Daoy (cell line): Measurements from ENCODE around the gene SLAMF8. TPM values are rescaled to one million over a fixed set of nuclear protein-coding genes. Genes with fewer than 3 reads are reported as not detected.
A peak's percentile ranks its signal among the peaks of the same experiment; 100 is the strongest.

ENCODE experiments used
- DNase-seq: peaks from one replicate; pipeline ENCODE4 v3.0.0-alpha.2; 2015; ENCODE audit warnings: low read depth
- total RNA-seq: library from RNA; depleted of rRNA; stranded (reverse); fragments of >200 nt; shearing (Covaris generic); gene quantifications from 2 replicates; pipeline ENCODE4 v1.2.3, GENCODE V29; 2014

The SLAMF8 gene
- total RNA-seq, 1 experiment from 2014 or later = 0.63 TPM

DNA sequence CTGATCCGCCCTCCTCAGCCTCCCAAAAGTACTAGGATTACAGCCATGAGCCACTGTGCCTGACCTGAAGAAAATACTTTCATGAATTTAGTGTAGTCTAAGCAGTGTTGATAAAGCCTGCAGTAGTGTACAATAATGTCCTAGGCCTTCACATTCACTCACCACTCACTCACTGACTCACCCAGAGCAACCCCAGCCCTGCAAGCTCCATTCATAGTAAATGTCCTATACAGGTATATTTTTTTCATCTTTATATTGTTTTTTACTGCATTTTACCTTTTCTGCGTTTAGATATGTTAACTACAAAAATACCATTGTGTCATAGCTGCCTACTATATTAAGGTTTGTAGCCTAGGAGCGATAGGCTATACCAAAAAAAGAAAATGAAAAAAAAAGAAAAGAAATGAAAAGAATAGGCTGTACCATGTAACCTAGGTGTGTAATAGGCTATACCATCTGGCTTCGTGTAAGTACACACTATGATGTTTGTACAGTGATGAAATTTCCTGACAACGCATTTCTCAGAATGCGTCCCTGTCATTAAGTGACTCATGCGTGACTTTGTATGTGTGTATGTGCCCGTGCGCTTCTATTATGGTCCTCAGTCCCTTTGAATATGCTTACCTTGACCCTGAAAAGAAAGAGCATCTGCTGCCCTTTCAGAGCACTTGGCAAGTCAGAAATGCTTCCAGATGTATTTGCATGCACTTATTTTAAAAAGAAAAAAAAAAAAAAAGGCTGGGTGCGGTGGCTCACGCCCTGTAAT, 9.2 kb upstream of the SLAMF8 start:
- DNase-seq = peak; percentile 71

DNA sequence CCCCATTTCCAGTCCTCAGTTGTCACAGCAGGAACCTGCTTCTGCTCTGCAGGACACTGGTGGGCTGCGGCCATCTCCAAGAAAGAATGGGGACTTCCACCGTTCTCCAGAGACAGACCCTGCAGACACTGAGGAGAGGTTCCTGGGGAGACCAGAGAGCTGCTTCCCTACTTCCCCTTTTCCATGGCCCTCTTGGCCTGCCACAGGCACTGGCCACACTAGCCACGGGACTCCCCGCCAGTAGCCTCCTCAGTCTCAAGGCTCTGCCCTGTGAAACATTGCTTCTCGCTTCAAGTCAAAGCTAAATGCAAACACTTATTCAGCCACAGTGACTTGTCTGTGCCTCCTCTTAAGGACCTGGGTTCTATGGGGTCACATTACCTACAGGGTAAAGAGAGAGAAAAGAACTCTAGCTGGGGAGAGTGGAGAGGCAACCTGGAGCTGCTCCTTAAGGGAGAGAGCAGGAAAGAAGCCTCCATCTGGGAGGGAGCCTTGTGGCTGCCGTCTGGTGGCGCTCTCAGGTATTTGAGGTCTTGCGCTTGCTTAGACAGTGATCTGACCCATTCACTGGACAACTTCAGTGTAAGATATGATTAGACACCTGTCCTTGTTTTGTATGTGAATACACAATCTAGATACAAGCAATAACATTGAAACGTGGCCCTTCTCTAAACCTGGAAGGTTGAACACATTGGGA, 5.4 kb upstream of the SLAMF8 start:
- DNase-seq = no peak

DNA sequence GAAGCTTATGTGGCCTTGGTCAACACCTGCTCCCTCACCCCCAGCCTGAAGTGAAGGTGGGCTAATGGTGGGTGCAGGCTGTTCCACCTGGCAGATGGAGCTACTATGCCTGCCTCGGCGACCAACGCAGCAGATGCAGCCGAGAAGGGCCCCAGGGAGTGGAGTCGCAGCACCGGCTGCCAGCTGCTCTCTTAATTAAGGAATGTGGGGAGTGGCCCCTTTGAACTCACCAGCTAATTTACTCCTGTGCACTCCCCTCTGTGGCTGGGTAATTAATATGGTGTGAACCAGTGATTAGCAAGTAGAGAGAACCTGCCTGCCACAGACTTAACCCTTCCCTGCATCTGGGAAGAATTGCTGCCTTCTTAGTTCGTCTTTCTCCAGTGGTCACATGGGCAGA, 3.3 kb upstream of the SLAMF8 start:
- no peak for DNase-seq

DNA sequence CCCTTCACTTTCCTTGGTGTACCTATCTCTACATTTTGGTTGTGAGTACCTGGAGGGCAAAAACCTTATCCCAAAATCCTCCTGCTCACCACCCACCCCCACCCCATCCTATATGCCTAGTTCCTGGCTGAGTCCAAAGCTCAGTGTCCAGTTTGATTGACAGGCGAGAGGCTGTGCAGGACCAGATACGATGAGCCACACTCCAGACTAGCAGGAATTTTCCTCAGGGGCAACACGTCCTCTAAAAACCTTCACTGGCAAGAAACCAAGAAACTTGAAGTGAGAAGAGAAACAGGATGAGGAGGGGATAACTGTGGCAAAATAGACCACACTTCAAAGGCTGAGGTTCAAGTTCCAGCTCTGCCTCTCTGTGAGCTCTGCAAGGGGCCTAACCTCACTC, 1.1 kb upstream of the SLAMF8 start:
- DNase-seq = no peak

DNA sequence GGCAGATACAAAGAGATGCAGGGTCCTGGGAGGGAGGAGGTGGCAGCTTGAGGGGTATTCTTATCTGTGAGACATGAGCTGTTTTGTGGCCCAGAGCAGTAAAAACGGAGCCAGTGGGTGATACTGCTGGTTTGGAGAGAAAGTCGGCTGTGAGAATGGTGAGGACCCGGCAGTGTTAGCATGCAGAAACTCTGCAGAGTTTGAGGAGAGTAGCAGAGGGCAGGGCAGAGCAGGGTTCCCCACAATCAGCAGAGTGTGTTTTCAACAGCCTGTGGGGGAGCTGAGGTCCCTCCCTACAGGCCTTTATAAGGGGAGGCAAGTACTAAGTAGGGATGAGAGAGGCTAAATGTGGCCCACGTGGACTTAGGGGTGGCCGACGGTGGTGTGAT, 423 bp downstream of the SLAMF8 start:
- DNase-seq = no peak

DNA sequence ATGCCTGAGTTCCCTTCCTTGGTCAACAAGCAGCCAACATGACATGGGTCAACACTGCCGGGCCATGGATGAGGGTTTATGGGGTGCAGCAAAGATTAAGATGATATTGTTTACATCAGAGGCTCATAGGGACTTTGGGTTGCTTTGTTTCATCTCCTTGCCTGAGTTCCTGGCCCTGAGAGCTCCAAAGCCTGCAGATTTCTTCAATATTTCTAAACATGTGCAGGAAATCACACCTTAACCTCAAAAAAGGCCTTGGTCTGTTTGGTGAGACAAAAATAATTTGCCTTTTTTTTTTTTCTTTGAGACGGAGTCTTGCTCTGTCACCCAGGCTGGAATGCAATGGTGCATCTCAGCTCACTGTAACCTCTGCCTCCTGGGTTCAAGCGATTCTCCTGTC, 876 bp downstream of the SLAMF8 start:
- no peak for DNase-seq

DNA sequence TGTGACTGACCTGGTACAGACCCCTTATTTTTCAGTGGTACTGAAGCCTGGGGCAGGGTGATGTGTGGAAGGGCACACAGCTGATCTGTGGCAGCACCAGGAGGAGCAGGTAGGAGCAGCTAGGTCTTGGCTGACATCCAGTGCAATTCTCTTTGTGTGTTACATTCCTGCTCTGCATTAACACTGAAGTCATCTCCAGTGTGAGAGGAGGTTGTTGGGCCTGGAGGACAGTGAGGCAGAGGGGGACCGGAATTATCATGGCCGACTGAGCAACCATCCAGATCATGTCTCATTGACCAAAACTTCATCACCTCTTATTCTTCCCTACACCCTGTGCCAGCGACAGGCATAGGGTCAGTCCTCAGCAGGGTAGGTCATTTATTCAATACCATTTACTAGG, 1.5 kb downstream of the SLAMF8 start:
- no peak for DNase-seq

DNA sequence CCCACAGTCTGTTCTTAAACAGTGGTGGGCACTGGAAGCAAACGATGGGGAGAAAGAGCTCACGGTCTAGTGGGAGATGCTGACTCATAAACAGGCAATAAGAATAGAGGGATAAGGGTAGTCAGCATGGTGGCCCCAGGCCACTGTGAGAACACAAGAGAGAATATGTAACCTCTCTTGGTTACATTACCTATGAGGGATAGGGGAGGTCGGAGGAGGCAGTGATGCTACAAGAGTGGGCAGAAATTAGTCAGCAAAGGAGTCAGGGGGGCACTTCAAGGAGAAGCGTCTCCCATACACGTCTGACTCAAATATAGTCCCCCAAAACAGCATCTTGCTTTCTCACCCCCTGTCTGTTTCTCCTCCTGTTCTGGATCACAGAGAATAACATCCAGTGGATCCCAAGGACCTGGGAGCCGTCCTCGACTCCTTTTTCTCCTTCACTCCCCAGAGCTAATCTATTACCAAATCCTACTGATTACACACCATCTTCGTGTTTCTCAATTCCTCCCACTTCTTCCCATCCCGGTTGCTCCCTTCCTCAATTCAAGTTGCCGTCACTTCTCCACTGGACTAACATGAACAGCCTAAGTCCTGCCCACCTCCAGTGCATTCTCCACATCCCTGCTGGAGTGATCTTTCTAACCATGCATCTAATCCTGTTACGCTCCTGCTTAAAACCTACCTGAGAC, 2.1 kb downstream of the SLAMF8 start:
- no peak for DNase-seq

DNA sequence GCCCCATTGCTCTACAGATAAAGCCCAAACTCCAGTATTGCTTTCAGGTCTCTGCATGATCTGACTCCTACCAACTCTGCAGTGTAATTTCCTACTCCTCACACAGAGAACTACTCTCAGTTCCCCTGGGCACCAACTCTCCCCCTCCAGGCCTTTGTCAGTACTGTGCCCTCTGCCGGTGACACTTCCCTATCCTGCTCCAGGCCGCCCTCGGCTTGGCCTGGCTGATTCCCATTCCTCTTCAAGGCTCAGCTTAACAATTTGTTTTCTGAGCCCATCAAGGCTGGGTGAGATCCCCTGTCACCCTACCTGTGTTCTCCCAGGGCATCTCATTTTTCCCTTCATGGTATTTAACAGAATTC, 2.6 kb downstream of the SLAMF8 start:
- DNase-seq = peak; percentile 33

DNA sequence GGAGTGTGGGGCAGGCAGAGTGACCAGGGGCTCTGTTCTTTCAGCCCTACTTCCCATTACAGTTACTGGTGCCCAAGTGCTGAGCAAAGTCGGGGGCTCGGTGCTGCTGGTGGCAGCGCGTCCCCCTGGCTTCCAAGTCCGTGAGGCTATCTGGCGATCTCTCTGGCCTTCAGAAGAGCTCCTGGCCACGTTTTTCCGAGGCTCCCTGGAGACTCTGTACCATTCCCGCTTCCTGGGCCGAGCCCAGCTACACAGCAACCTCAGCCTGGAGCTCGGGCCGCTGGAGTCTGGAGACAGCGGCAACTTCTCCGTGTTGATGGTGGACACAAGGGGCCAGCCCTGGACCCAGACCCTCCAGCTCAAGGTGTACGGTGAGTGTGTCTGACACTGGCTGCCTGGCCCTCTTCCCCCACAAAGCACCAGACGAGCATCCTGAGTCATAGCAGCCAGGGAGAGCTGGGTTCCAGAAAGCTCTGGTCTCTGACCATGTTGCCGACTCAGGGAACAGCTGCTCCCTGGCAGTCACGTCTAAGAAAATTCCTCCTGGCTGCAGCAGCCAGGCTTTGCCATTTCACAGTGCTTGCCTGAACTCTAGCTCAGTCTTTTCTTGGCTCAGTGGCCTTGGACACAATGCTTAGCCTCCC, 3.3 kb downstream of the SLAMF8 start:
- DNase-seq = peak; percentile 54

DNA sequence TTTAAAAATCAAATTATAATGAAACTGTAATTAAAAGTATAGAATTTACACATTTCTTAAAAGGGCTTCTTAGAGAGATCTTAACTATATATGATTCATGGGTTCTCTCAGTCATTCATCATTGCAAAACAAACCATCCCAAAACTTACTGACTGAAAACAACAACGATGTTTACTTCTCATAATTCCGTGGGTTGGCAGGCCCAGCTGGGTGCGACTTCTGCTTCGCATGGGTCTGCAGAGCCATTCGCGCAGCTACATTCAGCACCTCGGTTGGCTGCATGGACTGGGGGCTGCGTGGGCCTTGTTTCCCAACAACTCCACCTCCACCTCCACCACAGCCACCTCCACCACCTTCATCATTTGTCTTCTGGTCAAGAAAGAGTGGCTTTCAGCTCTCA, 4.0 kb downstream of the SLAMF8 start:
- DNase-seq = no peak

DNA sequence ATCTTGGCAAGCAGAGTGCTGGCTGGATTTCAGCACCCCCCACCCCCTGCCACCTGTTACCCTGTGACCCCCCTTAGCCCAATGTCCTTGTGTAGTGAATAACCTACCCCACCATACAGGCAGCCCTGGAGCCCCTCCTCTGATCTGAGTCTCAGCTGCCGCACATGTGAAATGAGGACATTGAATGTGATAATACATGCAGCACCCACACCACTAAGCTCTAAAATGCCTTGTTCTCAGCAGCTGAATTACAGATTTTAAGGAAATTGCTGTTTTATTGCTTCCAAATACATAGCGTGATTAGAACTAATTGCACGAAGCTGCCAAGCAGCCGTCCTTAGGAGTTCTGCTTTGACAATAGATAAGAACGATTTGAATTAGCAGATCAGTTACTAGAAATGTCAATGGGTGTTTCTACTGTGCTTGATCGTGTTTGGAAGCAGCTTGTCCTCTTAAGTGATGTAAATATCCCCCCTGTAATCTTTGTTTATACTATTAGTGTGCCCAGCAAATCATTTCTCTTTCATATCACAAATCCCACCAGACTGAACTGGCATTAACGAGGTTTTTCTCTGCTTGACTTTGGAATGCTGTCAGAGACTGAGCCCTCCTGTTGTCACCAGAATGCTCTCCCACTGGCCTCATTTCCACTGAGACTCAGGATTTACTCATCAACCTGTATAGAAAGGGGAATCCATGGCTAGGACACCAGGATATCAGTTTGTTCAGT, 4.9 kb downstream of the SLAMF8 start:
- no peak for DNase-seq

DNA sequence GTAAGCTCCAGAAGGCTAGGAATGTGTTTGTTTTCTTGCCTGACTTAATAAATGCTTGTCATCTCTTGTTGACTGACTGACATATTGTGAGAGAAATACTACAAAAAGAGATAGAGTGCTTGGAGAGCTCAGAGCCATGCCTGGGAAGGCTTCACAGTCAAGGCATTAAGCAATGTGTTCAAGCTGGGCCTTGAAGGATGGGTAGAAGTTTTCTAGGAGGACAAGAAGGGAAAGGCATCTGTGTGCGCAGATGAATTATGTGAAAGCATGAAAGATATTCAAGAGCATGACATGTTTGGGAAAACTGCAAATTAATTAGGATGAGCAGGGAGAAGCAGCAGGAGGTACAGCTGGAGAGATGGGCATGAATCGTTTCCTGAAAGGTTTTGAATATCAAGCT, 5.6 kb downstream of the SLAMF8 start:
- DNase-seq = no peak

DNA sequence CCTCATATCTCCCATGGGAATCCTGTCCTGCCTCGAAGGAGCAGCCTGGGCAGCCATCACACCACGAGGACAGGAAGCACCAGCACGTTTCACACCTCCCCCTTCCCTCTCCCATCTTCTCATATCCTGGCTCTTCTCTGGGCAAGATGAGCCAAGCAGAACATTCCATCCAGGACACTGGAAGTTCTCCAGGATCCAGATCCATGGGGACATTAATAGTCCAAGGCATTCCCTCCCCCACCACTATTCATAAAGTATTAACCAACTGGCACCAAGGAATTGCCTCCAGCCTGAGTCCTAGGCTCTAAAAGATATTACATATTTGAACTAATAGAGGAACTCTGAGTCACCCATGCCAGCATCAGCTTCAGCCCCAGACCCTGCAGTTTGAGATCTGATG, 8.7 kb downstream of the SLAMF8 start:
- no peak for DNase-seq

DNA sequence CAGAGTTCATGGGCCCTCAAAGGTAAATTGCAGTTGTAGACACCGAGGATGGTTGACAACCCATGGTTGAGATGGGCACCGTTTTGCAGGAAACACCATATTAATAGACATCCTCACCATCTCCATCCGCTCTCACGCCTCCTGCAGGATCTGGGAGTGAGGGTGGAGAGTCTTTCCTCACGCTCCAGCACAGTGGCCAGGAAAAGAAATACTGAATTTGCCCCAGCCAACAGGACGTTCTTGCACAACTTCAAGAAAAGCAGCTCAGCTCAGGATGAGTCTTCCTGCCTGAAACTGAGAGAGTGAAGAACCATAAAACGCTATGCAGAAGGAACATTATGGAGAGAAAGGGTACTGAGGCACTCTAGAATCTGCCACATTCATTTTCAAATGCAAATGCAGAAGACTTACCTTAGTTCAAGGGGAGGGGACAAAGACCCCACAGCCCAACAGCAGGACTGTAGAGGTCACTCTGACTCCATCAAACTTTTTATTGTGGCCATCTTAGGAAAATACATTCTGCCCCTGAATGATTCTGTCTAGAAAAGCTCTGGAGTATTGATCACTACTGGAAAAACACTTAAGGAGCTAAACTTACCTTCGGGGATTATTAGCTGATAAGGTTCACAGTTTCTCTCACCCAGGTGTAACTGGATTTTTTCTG, 9.3 kb downstream of the SLAMF8 start:
- DNase-seq = no peak

DNA sequence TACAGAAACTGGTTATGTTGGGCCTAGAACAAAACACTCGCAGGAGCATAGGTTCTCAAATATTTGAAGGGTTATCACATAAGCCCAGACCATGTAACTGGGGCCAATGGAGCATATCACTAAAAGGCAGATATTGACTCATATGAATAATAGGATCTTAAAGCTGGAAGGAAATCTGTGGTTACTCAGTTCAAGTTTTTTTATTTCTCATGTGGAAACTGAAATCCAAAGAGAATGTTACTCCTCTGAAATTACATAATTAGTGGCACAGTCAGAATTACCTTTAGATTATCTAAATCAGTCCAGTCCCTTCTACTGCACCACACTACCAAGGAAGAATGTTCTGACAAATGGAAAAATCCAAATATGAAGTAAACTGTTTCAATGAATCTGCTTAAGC, 12.0 kb downstream of the SLAMF8 start:
- no peak for DNase-seq

DNA sequence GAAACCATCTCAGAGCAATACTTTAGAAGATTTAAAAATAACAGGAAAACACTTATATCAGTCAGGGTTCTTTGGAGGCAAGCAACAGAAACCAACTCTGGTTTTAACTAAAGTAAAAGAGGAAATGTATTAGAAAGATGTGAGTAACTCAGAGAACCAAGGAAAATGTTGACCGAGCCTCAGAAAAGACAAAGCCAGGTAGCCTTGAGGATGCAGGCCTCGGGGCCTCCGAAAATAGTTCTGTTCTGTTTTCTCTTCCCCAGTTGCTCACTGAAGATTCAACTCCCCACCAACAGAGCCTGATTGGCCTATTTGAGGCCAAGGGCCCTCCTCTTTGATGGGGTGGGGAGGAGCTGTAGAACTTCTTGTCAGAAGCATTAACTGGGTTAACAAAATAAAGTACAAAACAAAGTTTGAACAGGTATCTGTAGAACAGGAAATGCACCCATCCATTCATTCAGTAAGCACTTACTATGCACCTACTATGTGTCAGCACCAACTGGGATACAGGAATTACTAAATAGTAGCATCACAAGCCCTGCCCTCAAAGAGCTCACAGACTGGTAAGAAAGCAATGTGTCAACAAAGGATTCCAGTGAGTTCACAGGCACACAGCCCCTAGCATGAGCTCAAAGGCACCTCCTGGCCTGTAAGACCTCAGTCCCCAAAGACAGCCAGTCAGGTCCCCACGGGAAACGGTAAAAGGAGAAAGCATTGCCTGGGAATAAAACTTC, 12.6 kb downstream of the SLAMF8 start:
- DNase-seq = no peak

DNA sequence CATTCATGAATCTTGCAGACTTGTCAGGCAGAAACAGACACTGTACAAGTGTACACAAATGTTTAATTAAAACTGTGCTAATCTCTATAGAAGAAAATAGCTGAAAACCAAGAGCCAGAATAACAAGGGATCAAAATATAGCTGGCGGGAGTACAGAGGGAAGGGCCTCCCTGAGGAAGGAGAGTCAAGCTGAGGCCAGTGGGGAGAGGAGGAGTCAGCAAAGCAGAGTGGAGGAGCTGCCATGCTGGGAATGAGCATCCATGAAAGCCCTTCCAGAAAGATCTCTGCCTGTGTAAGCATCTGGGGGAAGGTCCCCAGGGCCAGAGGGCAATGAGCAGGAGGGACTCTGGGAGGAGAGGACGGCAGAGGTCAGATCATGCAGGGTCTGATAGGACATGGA, 15.1 kb downstream of the SLAMF8 start:
- DNase-seq = no peak

DNA sequence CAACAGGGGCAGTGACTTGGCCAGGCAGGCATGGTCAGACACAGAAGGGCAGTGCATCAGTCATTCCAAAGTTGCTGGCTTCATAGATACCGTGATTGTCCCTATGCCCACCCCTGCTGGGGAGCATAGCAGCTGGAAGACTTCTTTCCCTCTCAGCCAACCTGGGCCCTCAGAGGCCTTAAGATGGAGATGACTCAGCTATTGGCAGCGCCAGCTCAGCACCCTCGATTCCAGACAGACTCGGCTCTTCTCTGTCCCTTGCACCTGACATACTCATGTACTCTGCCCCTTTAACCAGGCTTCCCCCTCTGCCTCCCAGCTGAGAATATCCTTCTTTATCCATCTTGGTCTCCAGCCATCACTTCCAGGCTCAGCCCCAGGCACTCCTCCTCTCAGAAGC, 16.8 kb downstream of the SLAMF8 start:
- DNase-seq = peak; percentile 35

DNA sequence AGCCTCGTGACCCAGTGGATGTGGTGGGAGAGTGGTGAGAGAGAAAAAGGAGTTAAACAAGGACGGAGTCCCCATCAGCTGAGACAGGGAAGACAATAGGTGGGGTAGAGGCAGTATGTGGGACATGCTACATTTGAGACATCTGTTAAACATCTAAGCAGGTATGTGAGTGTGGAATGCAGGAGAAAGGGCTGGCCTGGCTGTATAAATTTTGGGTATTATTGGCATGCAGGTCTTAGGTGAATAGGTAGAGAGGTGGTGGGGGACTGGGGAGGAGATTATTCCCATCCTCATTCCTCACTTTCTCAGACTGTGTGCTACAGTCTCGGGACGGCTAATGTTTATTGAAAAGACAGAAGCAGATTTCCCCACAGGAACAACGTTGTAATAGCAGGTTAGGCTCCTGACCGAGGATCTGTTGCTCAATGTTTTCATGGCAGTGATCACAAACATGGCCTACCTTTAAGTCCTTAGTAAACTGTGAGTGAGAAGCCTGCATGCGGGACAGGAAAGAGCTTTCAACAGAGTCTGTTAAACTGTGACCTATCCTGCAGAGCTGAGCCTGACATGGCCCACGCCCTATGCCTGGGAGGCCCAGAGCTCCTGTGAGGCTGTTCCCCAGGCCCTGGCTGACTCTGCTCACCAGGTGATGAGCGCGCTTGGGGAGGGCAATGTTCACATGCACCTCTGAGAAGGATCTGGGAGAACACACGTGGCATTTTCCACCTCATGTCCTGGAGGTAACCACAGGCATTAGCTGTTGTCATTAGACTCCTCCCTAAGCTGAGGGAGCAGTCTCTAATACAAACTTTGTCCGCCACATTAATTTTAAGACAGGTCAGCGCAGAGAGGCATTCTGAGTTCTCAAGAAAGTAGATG, 19.3 kb downstream of the SLAMF8 start:
- DNase-seq = no peak
